Femur (tissue), 1 donor: ENCODE results near the gene SNX8.
"Not testable (repeated sequence)": the region's sequence is repeated elsewhere in the genome, so short reads cannot be mapped to it uniquely, and the experiment has no call there.

Experiments used
- DNase-seq: peaks from one replicate; pipeline ENCODE4 v3.0.0-alpha.2; 2017

The SNX8 gene

DNA sequence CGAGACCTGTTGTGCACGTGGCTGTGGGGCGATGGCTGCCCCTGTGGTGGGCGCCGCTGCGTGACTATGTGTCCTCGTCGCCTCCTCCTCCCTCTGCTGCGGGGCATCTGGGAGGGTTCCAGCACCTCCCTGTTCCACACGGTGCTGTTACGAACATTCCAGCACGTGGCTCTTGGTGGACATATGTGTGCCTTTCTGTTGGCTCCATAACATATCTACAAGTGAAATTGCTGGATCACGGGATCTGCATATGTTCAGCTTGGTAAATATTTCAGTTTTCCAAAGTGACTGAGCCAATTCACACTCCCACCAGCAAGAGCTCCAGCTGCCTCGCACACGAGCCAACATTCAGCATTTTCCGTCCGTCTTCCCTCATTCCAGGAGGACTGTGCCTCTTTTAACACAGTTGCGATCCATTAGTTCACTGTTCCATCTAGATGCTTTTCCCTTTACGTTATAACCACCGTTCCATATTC lies 25.1 kb downstream of the SNX8 start:
- peak; percentile 88 for DNase-seq

DNA sequence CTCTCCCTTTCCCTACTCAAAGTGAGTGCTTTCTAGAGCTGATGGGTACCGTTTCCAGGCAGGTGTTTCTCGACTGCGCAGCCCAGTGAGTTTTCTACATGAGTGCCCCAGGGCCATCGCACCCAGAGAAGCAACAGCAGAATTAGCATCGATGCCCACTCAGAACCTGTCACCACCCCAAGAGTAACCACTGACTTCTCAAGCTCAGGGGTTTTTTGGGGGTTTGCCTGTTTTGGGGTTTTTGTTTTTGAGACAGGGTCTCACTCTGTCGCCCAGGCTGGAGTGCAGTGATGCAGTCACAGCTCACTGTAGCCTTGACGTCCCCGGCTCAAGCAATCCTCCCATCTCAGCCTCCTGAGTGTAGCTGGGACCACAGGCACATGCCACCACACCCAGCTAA lies 25.7 kb downstream of the SNX8 start:
- no peak for DNase-seq

DNA sequence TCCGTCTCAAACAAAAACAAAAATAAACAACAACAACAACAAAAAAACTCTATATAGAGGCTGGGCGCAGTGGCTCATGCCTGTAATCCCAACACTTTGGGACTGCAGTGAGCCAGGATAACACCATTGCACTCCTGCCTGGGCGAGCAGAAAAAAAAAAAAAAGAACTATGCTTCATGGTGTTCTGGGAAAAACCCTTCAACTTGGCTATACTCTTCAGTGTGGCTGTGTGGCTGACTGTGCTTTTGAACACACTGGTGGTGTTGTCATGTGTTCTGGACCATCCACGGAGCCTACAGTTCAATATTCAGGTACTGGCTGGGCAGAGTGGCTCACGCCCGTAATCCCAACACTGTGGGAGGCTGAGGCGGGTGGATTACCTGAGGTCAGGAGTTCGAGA lies 26.5 kb downstream of the SNX8 start:
- DNase-seq: no peak

DNA sequence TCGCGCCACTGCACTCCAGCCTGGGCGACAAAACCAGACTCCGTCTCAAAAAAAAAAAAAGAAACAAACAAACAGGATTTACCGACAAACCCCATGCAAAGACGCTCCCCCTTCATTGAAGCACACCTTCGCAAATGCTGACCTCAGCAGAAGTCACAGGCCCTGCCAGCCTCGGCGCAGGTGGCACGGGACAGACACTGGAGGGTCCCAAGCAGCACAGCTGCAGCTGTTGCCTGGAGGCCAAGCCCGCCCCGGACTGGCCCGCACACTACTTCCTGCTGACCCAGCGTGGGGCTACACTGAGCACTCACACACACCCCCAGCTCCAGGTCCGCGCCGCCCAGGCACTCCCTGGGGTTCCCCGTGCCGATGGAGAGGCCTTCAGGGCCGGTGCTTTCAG lies 31.2 kb downstream of the SNX8 start:
- no peak for DNase-seq

DNA sequence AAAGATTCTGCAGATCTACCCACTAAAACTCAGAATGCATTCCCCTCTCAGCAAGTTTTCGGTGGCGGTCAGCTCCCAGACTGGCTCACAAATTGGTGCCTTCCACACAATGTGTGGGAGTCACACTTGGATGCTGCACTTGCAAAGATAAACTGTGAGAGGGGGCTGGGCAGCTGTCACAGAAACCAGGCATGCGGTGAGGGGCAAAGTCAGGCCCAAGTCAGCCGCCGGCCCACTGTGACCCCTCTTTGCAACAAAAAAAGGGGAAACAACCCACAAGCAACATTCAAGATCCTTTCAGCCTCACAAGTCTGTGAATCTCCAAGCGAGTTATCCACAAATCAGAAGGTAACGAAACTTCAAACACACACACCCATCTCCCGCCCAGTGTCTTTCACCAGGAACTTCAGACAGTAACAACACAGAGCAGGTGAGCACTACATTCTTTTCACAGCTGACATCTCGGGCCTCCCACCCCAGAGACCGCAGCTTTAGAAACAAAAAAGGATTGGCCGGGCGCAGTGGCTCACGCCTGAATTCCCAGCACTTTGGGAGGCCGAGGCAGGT lies 32.0 kb downstream of the SNX8 start:
- DNase-seq: no peak

DNA sequence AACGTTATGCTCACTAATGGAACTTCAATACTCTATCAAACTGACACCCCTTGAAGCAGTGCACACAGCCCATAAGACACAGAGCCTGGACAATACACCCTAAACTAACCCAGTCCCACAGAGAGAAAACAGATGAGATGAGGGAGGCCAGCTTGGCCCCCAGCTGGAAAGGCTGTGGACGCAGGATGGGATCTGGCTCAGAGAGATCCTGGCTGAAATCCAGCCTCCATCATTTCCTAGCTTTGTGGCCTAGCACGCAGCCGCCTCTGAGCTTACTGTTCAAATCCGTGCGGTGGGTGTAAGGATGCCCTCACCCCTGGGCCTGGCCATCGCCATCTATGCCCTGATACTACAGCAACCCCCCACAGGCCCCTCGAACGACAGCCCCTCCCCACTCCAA lies 32.7 kb downstream of the SNX8 start:
- peak; percentile 77 for DNase-seq

DNA sequence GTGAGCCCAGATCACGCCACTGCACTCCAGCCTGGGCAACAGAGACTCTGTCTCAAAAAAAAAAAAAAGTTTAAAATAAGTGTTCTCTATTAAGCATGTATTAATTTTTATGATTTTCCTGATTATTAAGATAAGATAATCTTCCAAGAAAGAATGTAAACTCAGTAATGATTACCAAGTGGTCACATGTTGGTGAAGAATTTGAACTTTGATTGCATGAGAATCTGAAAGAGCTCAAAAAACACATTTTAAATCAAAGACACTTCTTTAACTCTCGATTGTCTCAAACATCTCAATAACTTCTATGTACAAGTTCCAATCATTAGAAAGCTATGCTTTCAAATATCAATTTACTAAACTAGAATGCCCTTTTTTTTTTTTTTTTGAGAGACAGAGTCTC lies 33.8 kb downstream of the SNX8 start:
- no peak for DNase-seq

DNA sequence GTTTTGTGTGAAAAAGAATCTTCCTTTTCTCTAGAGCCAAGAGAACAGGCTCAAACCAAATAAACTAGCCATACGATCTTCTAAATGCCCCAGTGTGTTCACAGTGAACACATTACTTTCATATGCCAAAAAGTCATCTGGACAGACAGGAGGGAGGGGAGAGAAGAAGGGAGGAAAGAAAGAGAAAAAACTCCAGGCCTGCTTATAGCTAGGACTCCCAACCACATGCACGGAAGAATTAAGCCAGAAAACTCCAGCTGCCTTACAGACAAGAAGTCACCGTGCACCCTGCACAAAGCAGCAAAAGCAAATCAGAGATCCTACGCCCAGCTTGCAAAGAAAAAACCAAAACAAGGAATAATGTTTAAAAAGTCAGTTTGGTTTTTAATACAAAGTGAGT lies 34.3 kb downstream of the SNX8 start:
- peak; percentile 68 for DNase-seq

DNA sequence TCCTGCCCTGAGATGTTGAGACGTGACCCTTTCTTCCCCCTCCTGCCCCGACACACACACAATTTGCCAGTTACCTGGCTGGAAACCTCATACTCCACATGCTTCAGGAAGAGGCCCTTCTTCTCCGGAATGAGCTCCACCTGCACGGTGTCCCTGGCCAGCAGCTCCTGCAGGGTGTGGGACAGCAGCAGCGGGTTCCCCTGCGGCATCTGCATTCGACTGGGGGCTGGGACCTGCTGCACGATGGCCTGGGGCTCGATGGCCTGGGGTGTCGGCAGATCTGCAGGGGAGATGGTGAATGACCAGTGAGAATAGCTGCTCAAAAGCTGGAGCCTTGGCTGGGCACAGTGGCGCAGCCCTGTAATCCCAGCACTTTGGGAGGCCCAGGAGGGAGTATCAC lies 36.2 kb downstream of the SNX8 start:
- DNase-seq: no peak

DNA sequence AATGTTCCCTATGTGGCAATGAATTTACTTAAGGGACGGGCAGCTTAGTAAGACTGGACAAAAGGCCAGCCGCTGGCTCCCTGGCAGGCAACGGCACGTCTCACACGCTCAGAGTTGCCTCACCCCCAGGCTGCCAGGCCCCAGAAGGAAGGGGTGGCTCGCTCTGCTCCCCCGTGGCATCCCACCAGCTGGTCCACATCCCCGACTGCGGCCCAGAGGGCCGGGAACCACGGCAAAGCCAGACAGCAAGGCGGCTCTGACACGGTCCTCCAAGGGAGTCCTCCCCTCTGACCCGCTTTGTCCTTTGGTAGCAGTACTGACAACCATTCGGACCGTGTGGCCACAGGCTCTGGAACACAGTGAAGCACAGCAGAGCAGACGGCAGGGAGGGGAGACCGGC lies 38.1 kb downstream of the SNX8 start:
- no peak for DNase-seq

DNA sequence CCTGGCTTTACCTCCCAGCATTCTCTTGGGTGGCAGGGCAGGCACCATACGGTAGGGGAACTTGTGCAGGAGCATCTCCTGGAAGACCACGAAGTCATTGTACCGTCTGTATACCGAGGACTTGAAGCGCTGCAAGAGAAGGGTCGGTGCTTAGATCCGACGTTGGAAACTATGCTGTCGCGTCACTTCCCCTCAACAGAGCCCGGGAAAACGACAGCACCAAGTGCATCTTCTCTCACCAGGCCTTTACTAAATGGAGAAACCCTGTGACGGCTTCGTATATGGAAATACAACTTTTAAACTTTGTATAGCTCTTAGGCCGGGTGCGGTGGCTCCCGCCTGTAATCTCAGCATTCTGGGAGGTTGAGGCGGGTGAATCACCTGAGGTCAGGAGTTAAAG lies 39.1 kb downstream of the SNX8 start:
- DNase-seq: no peak

DNA sequence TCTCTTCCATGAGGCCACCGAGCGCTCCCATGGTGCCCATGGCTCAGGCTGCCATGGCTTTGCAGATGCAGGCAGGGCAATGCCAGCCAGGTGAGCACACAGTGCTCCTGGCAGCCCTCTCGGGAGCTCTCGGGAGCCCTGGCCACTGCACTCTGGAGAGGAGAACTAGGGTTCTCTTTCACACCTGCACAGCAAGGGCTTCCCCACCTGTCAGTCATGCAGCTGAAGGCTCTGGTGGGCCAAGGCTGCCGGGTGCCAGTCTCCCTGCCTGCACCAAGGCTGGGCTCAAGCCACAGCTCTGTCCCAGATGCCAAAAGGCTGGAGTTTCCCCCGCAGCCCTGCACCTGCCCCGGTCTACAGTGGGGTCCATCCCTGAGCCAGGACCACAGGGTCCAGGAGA lies 39.6 kb downstream of the SNX8 start:
- DNase-seq: no peak

DNA sequence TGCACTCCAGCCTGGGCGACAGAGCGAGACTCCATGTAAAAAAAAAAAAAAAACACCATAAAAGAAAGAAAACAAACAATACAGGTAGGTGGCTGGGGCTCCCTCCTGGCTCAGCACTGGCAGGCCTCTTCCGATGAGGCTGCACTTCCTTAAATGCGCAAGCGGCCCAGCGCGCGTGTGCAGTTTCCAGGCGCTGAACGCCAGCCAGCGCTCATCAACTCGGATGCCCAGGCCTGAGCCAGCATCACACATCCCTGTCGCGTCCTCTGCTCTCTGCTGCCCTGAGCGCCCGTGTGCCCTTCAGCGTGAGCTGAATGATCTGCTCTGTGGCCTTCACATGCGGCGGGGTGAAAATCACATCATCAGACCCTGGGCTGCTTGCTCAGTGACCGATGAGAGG lies 40.4 kb downstream of the SNX8 start:
- DNase-seq: no peak

DNA sequence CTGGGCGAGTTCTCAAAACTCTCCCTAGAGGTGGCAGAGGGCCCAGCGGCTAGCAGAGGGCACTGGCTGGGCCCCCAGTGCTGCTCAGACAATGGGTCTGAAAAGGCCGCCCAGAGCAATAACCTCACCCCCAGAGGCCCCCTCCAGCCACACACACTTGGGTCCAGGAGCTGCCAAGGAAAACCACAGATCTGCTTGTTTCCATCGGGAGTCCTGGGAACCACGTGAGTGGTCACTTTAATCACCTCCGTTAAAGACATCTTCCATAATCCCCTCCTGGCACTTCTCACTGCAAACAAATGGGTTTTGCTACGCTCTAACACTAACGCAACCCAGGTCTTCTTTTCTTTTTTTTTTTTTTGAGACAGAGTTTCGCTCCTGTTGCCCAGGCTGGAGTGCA lies 42.2 kb downstream of the SNX8 start:
- DNase-seq: no peak

DNA sequence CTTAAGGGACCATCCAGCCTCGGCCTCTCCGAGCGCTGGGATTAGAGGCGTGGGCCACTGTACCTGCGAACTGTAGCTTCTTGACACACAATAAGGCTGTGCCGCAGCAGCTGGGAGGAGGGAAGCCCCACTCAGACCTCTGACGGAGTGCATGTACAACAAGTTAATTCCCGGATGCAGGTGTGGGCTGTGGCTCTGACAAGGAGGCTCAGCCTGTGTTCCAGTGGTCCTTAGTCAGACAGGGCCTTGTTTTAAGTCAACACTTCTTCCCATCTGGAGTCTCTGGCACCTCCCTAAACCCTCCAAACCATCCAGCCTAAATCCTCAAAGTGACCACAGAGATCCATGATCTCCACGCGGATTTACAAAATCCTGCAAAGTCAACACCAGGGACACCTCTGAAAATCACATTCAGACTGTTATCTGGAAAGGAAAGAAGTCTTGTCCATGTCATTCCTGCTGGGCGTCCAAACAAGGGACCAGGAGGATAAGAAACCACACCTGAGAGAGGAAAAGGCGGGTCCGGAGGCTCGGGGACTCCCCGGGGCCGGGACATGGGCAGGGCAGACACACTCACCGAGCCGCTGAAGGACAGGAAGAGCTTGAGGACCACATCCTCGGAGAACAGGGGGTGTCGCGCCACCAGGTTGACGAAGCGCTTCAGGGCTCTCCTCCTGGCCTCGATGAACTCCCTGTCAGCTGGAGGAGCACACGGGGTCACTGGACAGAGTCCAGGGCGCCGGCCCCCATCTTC lies 42.8 kb downstream of the SNX8 start:
- no peak for DNase-seq

DNA sequence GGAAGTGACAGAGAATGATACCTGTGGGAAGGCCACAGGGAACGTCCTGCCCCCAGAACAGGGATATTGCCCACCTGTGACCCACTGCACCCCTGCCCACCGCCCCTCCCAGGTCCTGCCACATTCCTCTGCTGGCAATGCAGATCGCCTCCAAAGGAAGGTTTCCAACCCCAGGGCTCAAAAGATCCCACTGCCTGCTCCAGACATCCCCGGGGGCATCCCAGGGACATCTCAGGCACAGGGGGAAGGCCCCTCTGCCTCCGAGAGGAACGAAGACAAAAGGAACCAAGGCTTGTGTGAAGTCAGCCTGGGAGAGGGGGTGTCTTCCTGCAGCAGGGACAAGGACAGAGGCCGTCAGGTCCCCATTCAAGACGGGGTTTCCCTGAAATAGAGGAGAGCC lies 43.7 kb downstream of the SNX8 start:
- DNase-seq: no peak

DNA sequence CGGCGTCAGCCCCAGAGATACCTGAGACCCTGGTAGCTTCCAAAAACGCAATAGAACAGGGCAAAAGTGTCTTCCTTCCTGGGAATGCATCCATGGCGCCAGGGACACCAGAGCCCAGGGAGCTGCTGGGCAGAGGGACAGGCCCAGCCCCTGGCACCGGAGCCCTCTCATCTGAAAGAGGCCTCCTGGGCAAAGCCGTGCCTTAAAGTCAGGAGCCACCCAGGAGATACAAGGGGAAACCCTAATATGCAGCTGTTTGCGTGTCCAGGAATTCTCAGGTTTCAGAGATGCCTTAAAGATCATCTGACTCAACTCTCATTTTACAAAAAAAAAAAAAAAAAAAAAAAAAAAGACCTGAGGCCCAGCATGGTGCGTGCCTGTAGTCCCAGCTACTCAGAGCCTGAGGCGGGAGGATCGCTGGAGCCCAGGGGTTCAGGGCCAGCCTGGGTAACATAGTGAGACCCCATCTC lies 44.2 kb downstream of the SNX8 start:
- DNase-seq: no peak

DNA sequence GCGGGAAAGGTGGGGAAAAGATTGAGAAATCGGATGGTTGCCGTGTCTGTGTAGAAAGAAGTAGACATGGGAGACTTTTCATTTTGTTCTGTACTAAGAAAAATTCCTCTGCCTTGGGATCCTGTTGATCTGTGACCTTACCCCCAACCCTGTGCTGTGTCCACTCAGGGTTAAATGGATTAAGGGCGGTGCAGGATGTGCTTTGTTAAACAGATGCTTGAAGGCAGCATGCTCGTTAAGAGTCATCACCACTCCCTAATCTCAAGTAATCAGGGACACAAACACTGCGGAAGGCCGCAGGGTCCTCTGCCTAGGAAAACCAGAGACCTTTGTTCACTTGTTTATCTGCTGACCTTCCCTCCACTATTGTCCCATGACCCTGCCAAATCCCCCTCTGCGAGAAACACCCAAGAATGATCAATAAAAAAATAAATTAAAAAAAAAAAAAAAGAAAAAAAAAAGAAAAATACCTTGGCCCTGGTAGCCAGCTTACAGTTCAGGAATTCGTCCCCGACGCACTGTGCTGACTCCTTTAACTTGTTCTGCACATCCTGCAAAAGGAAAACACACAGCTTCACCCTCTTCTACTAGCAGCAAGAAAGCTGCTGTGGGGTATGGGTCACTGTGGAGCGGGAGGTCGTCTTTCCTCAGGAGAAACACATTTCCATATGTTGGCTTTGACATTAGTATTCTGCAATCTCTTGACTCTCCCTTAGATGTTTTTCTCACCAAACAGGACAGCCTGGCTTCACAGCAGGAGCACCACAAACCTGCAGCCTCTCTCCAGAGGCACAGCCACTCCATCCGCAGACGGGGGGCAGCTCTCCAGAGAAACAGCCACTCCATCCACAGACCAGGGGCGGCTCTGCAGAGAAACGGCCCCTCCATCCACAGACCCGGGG lies 44.9 kb downstream of the SNX8 start:
- not testable (repeated sequence) for DNase-seq

DNA sequence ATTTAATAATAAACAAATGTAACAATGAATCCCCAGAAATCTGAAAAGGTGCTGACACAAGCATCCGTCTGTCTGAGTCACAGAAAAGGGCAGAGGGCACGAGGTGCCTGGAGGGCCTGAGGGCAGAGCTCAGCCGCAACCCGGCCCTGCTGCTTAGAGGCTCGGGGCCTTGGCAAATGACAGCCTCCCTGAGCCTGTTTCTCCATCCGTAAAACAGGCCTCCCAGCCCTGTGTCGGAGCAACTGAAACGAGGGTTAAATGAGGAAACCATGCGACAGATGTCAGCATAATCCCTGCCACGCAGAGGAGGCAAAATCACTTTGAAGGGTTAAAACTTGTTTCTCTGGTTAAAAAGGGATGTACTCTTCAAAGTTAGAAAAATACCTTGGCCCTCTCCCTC lies 47.3 kb downstream of the SNX8 start:
- no peak for DNase-seq

DNA sequence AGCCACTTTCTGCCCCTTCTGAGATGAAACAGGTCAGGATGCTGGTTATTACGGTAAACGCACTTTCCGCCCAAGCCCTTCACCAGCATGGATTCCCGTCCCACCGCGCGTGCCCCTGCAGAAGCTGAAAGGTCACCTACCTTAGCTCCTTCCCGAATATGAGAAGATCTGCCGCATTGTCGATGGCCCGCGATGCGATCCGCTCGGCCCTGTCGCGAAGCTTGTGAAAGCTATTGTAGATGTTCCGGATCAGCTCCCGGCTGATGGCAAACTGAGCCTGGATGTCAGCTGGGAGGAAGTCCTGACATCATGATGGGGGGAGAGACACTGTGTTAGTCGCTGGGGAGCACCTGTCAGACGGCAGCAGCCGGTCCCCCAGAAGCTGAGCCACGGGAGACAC lies 50.1 kb downstream of the SNX8 start:
- DNase-seq: no peak

DNA sequence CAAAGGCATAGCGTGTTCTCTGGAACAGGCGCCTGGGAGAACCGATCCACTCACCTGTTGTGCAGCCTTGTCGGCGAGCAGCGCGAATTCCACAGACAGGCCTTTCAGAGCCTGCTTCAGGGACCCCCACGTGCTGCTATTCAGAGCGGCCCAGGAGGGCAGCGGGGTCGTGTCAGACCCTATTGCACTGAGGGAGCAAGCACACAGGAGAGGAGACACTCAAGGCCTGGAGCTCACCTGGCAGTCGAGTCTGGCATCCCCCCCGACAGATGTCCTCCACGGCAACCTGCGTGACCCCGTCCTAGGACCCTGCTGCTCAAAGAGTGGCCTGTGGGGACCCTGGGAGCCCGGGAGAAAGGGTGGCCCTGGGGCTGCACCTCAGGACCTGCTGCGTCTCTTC lies 51.1 kb downstream of the SNX8 start:
- DNase-seq: no peak

DNA sequence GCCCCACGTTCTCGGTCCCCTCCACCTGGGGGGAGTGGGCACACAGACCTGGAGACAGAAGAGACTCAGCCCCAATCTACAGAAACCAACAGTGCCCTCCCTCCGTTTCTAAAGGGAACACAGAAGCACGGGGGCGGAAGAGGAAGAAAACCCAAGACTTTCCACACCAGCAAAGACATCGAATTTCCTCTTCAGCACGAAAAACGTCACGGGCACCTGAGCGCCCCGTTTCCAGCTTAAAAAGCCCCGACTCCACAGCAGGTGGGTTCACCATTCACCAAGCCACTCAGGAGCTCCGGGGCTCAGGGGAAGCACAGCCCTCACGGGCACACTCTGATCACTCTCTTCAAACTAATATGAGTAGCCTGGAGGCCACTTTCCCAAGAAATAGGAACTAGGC lies 52.6 kb downstream of the SNX8 start:
- no peak for DNase-seq

DNA sequence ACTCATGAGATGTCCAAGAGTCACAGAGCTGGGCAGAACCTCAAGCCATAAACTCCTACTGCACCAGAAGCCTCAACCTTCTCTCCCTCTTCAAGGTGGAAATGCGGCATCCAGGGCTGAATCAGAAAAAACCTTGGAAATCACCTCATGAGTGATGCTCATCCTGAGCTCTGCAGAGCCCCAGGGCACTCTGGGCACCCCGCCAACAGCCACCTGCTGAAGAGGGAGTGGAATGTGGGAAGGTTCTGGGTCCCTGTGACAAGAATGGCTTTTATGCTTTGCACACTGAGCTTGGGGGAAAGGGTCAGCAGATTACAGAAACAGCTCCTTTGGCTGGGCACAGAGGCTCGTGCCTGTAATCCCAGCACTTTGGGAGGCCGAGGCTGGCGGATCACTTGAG lies 53.4 kb downstream of the SNX8 start:
- no peak for DNase-seq

DNA sequence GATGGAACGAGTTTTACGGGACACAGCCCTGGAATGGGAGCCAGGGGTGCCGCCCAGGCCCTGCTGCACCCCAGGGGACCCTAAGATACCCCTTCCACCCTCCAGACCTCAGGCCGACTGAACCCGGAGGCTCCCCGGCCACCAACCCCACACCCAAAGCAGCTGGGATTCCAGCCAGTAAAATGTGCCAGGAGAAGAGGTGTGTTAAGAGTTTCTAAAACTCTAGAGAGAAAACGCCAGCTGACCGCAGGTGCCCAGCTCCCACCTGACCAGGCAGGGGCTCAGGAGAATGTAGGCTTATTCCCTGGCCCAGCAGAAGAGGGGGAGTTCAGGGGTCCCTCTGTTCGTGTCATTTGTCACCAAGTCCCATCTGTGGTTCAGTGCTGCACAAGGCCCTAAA lies 54.8 kb downstream of the SNX8 start:
- no peak for DNase-seq
